Measurements from ENCODE around the gene FAM236A.
"Not testable (repeated sequence)": the region's sequence is repeated elsewhere in the genome, so short reads cannot be mapped to it uniquely, and the experiment has no call there.

The FAM236A gene

GRCh38 chrX:72980894-72981469 is 43.0 kb downstream of the FAM236A start:
- not testable (repeated sequence) for H3K27me3 ChIP-seq (ENCODE audit: insufficient read depth, low read length); H3K4me3 ChIP-seq (ENCODE audit: low read length); H3K9me3 ChIP-seq (ENCODE audit: low read length); H3K36me3 ChIP-seq (ENCODE audit: insufficient read depth, low read length); H3K4me1 ChIP-seq (ENCODE audit: insufficient read depth, low read length); H2AFZ ChIP-seq (ENCODE audit: low read depth, low read length)
